Keratinocyte (primary cell): ENCODE data around the gene PABPN1L. TPM values are rescaled to one million over a fixed set of nuclear protein-coding genes. Genes with fewer than 3 reads are reported as not detected.

ENCODE experiments used
- DNase-seq: peaks from one replicate; pipeline ENCODE4 v3.0.0-alpha.2; 2011; ENCODE audit warnings: low read depth, missing footprints, low spot score
- FAIRE-seq: peaks from 2 replicates; lab custom pipeline; 2011; peaks lifted over from hg19 to GRCh38; lab: Jason Lieb, UNC
- H2AFZ ChIP-seq: 2 replicates; pipeline ENCODE4 v1.6.0; 2012; ENCODE audit warnings: low read length, control low read depth, inconsistent platforms; ENCODE audit not compliant: control insufficient read depth
- H3K27ac ChIP-seq: 2 replicates; pipeline ENCODE4 v1.5.1; 2011; ENCODE audit warnings: low read length; ENCODE audit not compliant: control insufficient read depth, insufficient read depth
- H3K27me3 ChIP-seq: 3 replicates; pipeline ENCODE4 v1.6.0; 2011; ENCODE audit warnings: low read length; ENCODE audit not compliant: control insufficient read depth, insufficient read depth; ENCODE audit errors: extremely low read depth
- H3K36me3 ChIP-seq, 2 experiments: 2 replicates in 1 of 2; 3 replicates in 1 of 2; pipeline ENCODE4 v1.5.1; 2011; ENCODE audit warnings: low read length in 2 of 2, mild to moderate bottlenecking in 1 of 2; ENCODE audit not compliant: control insufficient read depth in 2 of 2, insufficient read depth in 2 of 2; ENCODE audit errors: extremely low read depth in 1 of 2
- H3K4me1 ChIP-seq: 3 replicates; pipeline ENCODE4 v1.5.1; 2011; ENCODE audit warnings: low read length; ENCODE audit not compliant: control insufficient read depth, insufficient read depth; ENCODE audit errors: extremely low read depth
- H3K4me2 ChIP-seq: 3 replicates; pipeline ENCODE4 v1.6.0; 2011; ENCODE audit warnings: low read depth, low read length; ENCODE audit not compliant: control insufficient read depth, insufficient read depth; ENCODE audit errors: extremely low read depth
- H3K4me3 ChIP-seq, 3 experiments: fragments of 200-600 bp in 1 of 3; sonication (generic) in 1 of 3; 2 replicates in 2 of 3; 3 replicates in 1 of 3; pipeline ENCODE4 v1.5.1; 2011 to 2016; ENCODE audit warnings: low read length in 3 of 3, mild to moderate bottlenecking in 3 of 3, control low read depth in 2 of 3, inconsistent platforms in 1 of 3, low read depth in 1 of 3, mixed read lengths in 1 of 3, mixed run types in 1 of 3, moderate library complexity in 1 of 3; ENCODE audit not compliant: control insufficient read depth in 2 of 3, insufficient read depth in 2 of 3; ENCODE audit errors: extremely low read depth in 1 of 3
- H3K79me2 ChIP-seq: 2 replicates; pipeline ENCODE4 v1.6.0; 2012; ENCODE audit warnings: low read length; ENCODE audit not compliant: control insufficient read depth, insufficient read depth
- H3K9ac ChIP-seq: 3 replicates; pipeline ENCODE4 v1.6.0; 2011; ENCODE audit warnings: low read length; ENCODE audit not compliant: control insufficient read depth, insufficient read depth; ENCODE audit errors: extremely low read depth
- H3K9me1 ChIP-seq: 3 replicates; pipeline ENCODE4 v1.6.0; 2011; ENCODE audit warnings: low read length; ENCODE audit not compliant: control insufficient read depth, insufficient read depth; ENCODE audit errors: extremely low read depth
- H3K9me3 ChIP-seq: 2 replicates; pipeline ENCODE4 v1.5.1; 2012; ENCODE audit warnings: low read depth, low read length; ENCODE audit not compliant: control insufficient read depth
- H4K20me1 ChIP-seq: 3 replicates; pipeline ENCODE4 v1.6.0; 2011; ENCODE audit warnings: low read length; ENCODE audit not compliant: control insufficient read depth, insufficient read depth; ENCODE audit errors: extremely low read depth
- CTCF ChIP-seq, 3 experiments: IDR thresholded peaks in 1 of 3; conservative IDR thresholded peaks in 1 of 3; optimal IDR thresholded peaks in 1 of 3; 2 replicates in 2 of 3; 3 replicates in 1 of 3; pipeline versions ENCODE3 to v1.5.1; 2011; ENCODE audit warnings: low read length in 3 of 3, mild to moderate bottlenecking in 3 of 3, moderate library complexity in 2 of 3, control low read depth in 1 of 3, inconsistent platforms in 1 of 3; ENCODE audit not compliant: insufficient read depth in 2 of 3; ENCODE audit errors: extremely low read depth in 1 of 3
- EZH2 ChIP-seq: IDR thresholded peaks from one replicate; pipeline ENCODE4 v1.6.1; 2012; ENCODE audit warnings: inconsistent platforms, mild to moderate bottlenecking, low read length, moderate library complexity
- dilution Hi-C: fragments of 300-500 bp; cut with MboI; formaldehyde crosslinking; loops from one replicate; pipeline ENCODE4 v1.7.0; 2020; ENCODE audit warnings: low sequenced_read_pairs; ENCODE audit not compliant: extremely low pct_ligation_motif_present
- polyA plus RNA-seq, 5 experiments: library from polyadenylated mRNA; depleted of rRNA in 3 of 5; stranded (reverse) in 3 of 5; stranded (forward) in 1 of 5; unstranded in 1 of 5; fragments of >200 nt; gene quantifications; 1 replicate in 1 of 5; 2 replicates in 3 of 5; 3 replicates in 1 of 5; pipeline versions ENCODE4 v1.2.1 to v1.2.3, GENCODE V29; 2011 to 2012; ENCODE audit warnings: missing spikeins in 2 of 5, low read depth in 1 of 5, low replicate concordance in 1 of 5

PABPN1L gene
- polyA plus RNA-seq, 1 donor (not counting 4 experiments of a cell fraction or from before 2014, with no cell fraction given), result not detected

GRCh38 chr16:88838566-88838965 lies 27.9 kb downstream of the PABPN1L start:
- Histone ChIP-seq H4K20me1 (no peaks in the 10 kb centered on the region), H3K27me3 (no peaks in the 10 kb centered on the region), H3K9me1 (no peaks in the 10 kb centered on the region), H3K36me3 (peaks cover 0 to 21% of the 10 kb centered on the region in 2 experiments), H3K4me2 (no peak overlapping the region), H3K27ac (no peak overlapping the region), H3K4me3 (no peak overlapping the region), H3K4me1 (no peaks in the 10 kb centered on the region), H3K9me3 (no peaks in the 10 kb centered on the region), H2AFZ (no peak overlapping the region), H3K79me2 (no peaks in the 10 kb centered on the region), H3K9ac (no peak overlapping the region)
- dilution Hi-C loops, result no loop called here
- FAIRE-seq (no peak), DNase-seq (no peak)
- TF ChIP-seq EZH2 (no peak), CTCF (optimal IDR thresholded peaks at IDR 0.05 in 1 of 3, IDR thresholded peaks at IDR 0.05 in 1 of 3, conservative IDR thresholded peaks at IDR 0.05 in 1 of 3; ENCODE audit: extremely low read depth in 1 of 3, insufficient read depth in 2 of 3, low read length in 3 of 3) (no peak)

- Histone ChIP-seq H3K36me3 (peaks cover 0 to 21% of the 10 kb centered on the region in 2 experiments), H3K79me2 (no peaks in the 10 kb centered on the region), H4K20me1 (no peaks in the 10 kb centered on the region), H3K9me3 (no peaks in the 10 kb centered on the region), H3K4me2 (no peak overlapping the region), H3K27ac (no peak overlapping the region), H2AFZ (no peak overlapping the region), H3K9ac (no peak overlapping the region), H3K27me3 (no peaks in the 10 kb centered on the region), H3K9me1 (no peaks in the 10 kb centered on the region), H3K4me1 (no peaks in the 10 kb centered on the region), H3K4me3 (no peak overlapping the region)
- DNase-seq, result no peak
- dilution Hi-C loops, result no loop called here
- TF ChIP-seq EZH2 (no peak), CTCF (optimal IDR thresholded peaks at IDR 0.05 in 1 of 3, IDR thresholded peaks at IDR 0.05 in 1 of 3, conservative IDR thresholded peaks at IDR 0.05 in 1 of 3; ENCODE audit: extremely low read depth in 1 of 3, insufficient read depth in 2 of 3, low read length in 3 of 3) (no peak)
- no peak for FAIRE-seq
These were observed 28.7 kb downstream of the PABPN1L start for GRCh38 chr16:88837806-88838205.
